ENCODE data around the gene LRWD1.

- TF ChIP-seq, protein P1, sequence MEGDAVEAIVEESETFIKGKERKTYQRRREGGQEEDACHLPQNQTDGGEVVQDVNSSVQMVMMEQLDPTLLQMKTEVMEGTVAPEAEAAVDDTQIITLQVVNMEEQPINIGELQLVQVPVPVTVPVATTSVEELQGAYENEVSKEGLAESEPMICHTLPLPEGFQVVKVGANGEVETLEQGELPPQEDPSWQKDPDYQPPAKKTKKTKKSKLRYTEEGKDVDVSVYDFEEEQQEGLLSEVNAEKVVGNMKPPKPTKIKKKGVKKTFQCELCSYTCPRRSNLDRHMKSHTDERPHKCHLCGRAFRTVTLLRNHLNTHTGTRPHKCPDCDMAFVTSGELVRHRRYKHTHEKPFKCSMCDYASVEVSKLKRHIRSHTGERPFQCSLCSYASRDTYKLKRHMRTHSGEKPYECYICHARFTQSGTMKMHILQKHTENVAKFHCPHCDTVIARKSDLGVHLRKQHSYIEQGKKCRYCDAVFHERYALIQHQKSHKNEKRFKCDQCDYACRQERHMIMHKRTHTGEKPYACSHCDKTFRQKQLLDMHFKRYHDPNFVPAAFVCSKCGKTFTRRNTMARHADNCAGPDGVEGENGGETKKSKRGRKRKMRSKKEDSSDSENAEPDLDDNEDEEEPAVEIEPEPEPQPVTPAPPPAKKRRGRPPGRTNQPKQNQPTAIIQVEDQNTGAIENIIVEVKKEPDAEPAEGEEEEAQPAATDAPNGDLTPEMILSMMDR (IDR thresholded peaks at IDR 0.05), result no peak
- no peak for TF ChIP-seq POLR2A (IDR thresholded peaks at IDR 0.05)
- no peak for TF ChIP-seq POLR2AphosphoS5 (IDR thresholded peaks at IDR 0.05)
- no peak for TF ChIP-seq EP300 (IDR thresholded peaks at IDR 0.05)
These were observed 5.5 kb upstream of the LRWD1 start for GRCh38 chr7:102459221-102459844.

Data from gastroesophageal sphincter (tissue), 3 donors.